ENCODE measurements around the gene NTNG2.

GRCh38 chr9:132185073-132186009 is 23.5 kb downstream of the NTNG2 start:
- no peak for TF ChIP-seq CTCF (IDR thresholded peaks at IDR 0.05; ENCODE audit: low read length)
- TF ChIP-seq EZH2 (IDR thresholded peaks at IDR 0.05; ENCODE audit: borderline replicate concordance, low read length): no peak

Measured in OCI-LY1 (cell line).